GM18873 (cell line): ENCODE measurements around the gene RAB43.

ENCODE experiments used
- ATAC-seq: cut with Tn5 transposase; IDR thresholded peaks from one replicate; pipeline ENCODE4 v1.9.1; 2021; ENCODE audit warnings: mild to moderate bottlenecking, moderate library complexity, moderate number of reproducible peaks; ENCODE audit not compliant: unreplicated experiment, low FRiP score

The RAB43 gene

DNA sequence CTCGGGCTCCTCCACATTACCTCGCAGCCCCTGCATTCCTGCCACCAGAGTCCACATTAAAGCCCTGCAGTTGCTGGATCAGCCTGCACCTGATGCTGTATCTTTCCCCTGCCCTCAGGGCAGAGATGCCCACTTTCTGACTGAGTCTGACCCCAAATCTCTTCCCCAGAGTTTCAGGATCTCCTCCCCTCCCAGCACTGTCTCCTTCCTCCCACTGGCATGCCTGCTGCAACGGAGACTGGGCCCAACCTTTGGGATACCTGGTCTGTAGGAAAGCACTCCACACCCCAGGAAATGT is 81.6 kb downstream of the RAB43 start:
- ATAC-seq: no peak

DNA sequence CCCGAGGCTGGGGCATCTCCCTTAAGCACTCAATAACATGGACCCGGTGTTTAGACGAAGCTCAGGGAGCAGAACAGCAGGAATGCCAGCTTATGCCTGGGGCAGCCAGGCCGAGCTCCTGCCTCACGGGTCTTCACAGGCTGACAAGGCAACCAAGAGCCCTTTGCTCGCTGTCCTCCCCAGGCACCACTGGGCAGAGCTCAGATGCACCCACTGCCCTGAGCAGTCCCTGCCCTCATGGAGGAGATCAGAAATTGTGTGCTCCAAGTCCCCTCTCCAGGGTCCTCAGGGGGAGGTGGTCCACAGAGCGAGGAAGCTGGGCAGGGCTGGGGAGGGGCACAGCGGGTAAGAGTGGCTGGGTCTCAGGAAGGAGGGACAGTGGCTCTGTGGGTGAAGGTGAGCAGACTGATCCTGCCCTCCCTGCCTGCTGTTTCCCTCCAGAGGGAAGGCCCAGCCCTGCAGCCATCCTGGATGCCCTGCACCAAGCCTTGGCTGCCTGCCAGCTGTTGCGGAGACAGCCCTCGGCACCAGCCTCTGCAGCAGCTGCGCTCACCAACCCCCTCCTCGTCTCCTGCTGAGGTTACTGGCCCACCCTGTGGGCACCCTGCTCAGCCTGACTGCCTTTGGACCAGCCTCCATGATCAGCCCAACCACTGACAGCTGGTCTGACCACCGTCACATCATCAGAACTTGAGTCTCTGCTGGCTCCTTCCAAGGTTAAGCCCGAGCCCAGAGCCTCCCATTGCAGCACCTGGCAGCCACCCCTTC is 82.1 kb downstream of the RAB43 start:
- ATAC-seq: no peak

DNA sequence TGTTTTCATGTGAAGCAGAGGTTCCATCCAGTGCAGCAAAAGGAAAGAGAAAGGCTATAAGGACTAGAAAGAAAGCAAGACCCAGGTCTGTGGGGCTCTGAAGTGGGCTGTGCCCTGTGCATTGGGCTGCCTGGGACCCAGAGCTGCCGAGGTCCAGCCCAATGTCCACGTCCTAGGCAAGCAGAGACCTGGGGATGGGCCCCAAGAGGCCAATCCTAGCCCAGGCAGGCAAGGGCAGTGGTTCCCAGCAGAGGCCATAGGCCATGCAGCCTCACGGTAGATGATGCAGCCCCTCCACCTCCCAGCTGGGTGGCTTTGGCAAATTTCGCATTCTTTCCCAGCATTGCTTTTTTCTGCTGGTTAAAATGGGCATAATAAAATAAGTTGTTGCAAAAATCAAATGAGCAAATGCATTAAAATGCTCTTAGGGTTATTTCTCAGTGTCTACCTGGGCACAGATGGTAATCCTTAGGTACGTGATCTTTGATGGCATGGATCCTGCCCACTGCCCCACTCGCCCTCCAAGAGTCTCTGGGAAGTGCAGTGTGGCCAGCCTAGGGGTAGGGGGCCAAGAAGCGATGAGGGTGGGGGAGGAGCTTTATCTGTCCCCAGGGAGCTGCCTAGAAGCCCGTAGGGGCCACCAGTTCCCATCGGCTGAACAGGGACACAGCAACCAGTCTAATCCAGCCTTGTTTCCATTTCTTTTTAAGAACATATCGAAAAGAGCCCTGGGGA is 83.3 kb downstream of the RAB43 start:
- no peak for ATAC-seq
